Measurements from ENCODE around the gene RUVBL1.
A peak's percentile ranks its signal among the peaks of the same experiment; 100 is the strongest.

RUVBL1 gene

DNA sequence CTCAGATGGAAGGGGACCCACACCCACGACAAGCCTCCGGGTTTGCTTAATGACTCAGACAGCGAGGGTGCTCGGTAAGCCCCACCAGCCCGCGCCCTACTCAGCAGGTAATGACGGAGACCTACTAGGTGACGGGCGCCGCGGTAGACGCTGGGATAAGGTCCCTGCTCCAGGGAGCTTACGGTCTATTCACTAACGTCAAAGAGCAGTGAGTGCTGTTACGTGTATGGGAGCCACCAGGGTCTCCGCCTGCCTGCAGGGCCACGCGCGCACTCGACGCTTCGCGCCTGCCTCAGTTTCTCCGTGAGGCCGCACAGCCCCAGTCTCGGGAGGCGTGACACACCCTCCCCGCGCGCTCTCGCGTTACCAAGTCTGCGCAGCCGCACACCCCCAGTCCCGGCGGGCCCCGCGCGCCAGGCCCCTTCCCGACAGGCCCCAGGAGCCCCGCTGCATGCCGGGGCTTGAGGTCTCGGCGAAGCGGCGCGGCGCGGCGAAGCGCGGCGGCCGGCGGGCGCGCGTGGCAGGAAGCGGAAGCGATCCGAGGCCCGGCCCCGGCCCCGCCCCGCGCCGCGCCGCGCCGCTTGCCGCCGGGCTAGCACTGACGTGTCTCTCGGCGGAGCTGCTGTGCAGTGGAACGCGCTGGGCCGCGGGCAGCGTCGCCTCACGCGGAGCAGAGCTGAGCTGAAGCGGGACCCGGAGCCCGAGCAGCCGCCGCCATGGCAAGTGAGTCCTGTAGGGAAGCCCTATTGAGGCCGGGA, 71.6 kb downstream of the RUVBL1 start, which contains the start of gene SEC61A1:
Gene SEC61A1 (plus strand): TSS at position 601 of the 758 bp plus-strand sequence. CDS start 116 bp downstream, at position 717.
- Mint-ChIP-seq H3K9me3 (no peaks in the 10 kb centered on the region), H3K4me1 (peaks cover 41% of the 10 kb centered on the region), H3K27me3 (ENCODE audit: low read depth, poor library complexity) (peaks cover 17% of the 10 kb centered on the region), H3K4me3 (peak within 1 kb of the TSS; percentile 94), H3K27ac (peak within 1 kb of the TSS; percentile 98), H3K36me3 (ENCODE audit: low read depth) (peaks cover 23% of the 10 kb centered on the region)
- peak; percentile 90 for DNase-seq
- TF ChIP-seq, protein P1, sequence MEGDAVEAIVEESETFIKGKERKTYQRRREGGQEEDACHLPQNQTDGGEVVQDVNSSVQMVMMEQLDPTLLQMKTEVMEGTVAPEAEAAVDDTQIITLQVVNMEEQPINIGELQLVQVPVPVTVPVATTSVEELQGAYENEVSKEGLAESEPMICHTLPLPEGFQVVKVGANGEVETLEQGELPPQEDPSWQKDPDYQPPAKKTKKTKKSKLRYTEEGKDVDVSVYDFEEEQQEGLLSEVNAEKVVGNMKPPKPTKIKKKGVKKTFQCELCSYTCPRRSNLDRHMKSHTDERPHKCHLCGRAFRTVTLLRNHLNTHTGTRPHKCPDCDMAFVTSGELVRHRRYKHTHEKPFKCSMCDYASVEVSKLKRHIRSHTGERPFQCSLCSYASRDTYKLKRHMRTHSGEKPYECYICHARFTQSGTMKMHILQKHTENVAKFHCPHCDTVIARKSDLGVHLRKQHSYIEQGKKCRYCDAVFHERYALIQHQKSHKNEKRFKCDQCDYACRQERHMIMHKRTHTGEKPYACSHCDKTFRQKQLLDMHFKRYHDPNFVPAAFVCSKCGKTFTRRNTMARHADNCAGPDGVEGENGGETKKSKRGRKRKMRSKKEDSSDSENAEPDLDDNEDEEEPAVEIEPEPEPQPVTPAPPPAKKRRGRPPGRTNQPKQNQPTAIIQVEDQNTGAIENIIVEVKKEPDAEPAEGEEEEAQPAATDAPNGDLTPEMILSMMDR (IDR thresholded peaks at IDR 0.05) = no peak

DNA sequence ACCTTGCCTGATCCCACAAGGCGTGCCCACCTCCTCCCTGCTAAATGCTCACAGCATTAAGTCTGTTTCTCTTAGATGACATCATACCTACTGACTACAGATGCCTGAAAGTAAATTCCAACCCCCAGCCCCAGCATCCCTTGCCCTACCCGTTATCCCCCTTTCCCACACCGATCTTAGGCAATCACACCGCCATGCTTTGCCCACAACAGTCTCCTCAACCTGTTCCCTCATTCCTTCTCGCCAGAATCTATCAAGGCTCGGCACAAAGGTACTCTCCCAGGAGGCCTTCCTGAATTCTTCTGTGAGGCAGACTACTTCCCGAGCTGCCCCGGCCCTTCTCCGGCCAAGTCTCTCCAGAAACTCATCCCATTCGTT, 72.2 kb downstream of the RUVBL1 start:
- TF ChIP-seq, protein P1 (IDR thresholded peaks at IDR 0.05) = no peak
- peak overlapping the region; percentile 94 for H3K4me3 Mint-ChIP-seq
- peaks cover 22% of the 10 kb centered on the region for H3K27me3 Mint-ChIP-seq (ENCODE audit: low read depth, poor library complexity)
- H3K4me1 Mint-ChIP-seq = peaks cover 41% of the 10 kb centered on the region
- no peaks in the 10 kb centered on the region for H3K9me3 Mint-ChIP-seq
- peaks cover 19% of the 10 kb centered on the region for H3K36me3 Mint-ChIP-seq (ENCODE audit: low read depth)
- no peak for DNase-seq
- H3K27ac Mint-ChIP-seq = peak overlapping the region; percentile 74

DNA sequence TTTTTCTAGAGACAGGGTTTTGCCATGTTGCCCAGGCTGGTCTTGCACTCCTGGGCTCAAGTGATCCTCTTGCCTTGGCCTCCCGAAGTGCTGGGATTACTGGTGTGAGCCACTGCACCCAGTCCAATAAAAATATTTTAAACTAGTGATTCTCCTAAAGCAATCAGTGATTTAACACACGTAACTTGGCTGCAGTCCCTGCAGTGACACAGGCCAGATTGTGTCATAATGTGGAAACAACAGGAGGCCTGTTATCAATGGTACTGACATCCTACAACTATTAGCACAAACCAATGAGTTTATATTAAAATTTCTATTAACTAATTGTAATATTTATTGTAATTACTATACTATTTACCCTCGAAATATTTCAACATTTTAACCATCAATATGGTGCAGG, 73.0 kb downstream of the RUVBL1 start:
- Mint-ChIP-seq H3K4me3 (peak overlapping the region; percentile 94), H3K27ac (no peak overlapping the region), H3K27me3 (ENCODE audit: low read depth, poor library complexity) (peaks cover 30% of the 10 kb centered on the region), H3K36me3 (ENCODE audit: low read depth) (peaks cover 11% of the 10 kb centered on the region), H3K9me3 (no peaks in the 10 kb centered on the region), H3K4me1 (peaks cover 40% of the 10 kb centered on the region)
- no peak for DNase-seq
- TF ChIP-seq, protein P1 (IDR thresholded peaks at IDR 0.05) = no peak

DNA sequence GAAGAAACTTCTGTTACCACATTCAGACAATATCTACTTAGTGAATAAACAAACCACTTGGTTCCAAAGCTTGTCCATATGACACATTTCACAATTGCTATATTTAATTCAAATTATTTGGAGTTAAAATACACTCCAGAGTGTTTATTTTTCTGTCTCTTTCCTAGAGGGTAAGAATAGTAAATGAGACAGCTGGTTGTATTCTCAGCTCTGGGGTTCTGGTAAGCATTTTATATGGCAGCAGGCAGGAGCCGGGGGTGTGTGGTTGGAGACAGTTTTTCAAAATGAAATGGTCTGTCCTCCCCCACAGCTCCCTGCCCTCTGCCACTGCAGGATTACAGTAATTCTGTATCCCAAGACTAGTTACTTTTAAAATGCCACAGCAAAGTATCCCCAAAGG, 82.3 kb downstream of the RUVBL1 start:
- Mint-ChIP-seq H3K9me3 (no peaks in the 10 kb centered on the region), H3K4me3 (no peak overlapping the region), H3K27ac (no peak overlapping the region), H3K36me3 (ENCODE audit: low read depth) (no peaks in the 10 kb centered on the region), H3K4me1 (no peaks in the 10 kb centered on the region), H3K27me3 (ENCODE audit: low read depth, poor library complexity) (peaks cover 76% of the 10 kb centered on the region)
- DNase-seq = no peak
- TF ChIP-seq, protein P1 (IDR thresholded peaks at IDR 0.05) = no peak

DNA sequence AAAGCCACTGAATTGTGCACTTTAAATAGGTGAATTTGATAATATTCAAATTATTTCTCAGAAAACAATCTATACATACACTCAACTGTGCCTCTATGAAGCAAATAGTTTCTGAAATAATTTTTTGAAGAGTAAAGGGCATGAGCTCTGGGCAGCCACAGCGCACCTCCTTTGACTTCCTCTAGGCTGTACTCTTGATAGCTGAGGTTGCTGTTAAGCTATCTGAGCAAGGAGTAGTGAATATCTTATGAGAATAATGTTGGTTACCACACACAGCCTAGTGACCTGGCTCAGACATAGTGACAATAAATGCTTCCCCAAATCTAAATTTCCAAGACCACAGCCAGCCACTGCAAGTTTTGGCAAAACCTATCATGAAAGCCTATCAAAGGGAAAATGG, 83.0 kb downstream of the RUVBL1 start:
- Mint-ChIP-seq H3K4me3 (no peak overlapping the region), H3K27me3 (ENCODE audit: low read depth, poor library complexity) (peaks cover 75% of the 10 kb centered on the region), H3K27ac (no peak overlapping the region), H3K9me3 (no peaks in the 10 kb centered on the region), H3K36me3 (ENCODE audit: low read depth) (no peaks in the 10 kb centered on the region), H3K4me1 (no peaks in the 10 kb centered on the region)
- TF ChIP-seq, protein P1 (IDR thresholded peaks at IDR 0.05) = no peak
- DNase-seq = no peak

DNA sequence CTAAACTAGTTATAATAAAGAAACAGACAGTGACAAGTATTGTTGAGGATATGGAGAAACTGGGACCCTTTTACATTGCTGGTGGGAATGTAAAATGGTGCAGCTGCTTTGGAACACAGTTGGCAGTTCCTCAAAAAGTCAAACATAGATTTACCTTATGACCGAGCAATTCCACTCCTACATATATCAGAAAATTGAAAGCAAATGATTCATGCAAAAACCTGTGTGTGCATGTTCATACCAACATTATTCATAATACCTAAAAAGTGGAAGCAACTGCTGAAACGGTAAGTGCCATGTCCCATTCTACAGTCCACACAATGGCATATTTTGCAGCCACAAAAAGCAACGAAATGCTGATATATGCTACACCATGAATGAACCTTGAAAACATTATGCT, 83.6 kb downstream of the RUVBL1 start:
- peaks cover 75% of the 10 kb centered on the region for H3K27me3 Mint-ChIP-seq (ENCODE audit: low read depth, poor library complexity)
- no peaks in the 10 kb centered on the region for H3K4me1 Mint-ChIP-seq
- no peak overlapping the region for H3K4me3 Mint-ChIP-seq
- DNase-seq = no peak
- TF ChIP-seq, protein P1 (IDR thresholded peaks at IDR 0.05) = no peak
- no peak overlapping the region for H3K27ac Mint-ChIP-seq
- H3K36me3 Mint-ChIP-seq (ENCODE audit: low read depth) = no peaks in the 10 kb centered on the region
- no peaks in the 10 kb centered on the region for H3K9me3 Mint-ChIP-seq

Measured in nephron progenitor cell (in vitro differentiated cells).